Measurements from ENCODE around the gene ATP2B1. TPM values are rescaled to one million over a fixed set of nuclear protein-coding genes. Genes with fewer than 3 reads are reported as not detected.

Gene ATP2B1
- total RNA-seq, 1 experiment from 2014 or later: 221 TPM

- Mint-ChIP-seq H3K4me3 (ENCODE audit: unreplicated experiment) (peak overlapping the region; percentile 94), H3K4me1 (ENCODE audit: insufficient read depth, unreplicated experiment) (peaks cover 13% of the 10 kb centered on the region), H3K9me3 (ENCODE audit: unreplicated experiment) (peaks cover 6% of the 10 kb centered on the region), H3K27ac (ENCODE audit: low read depth, unreplicated experiment) (peak overlapping the region; percentile 95), H3K36me3 (ENCODE audit: insufficient read depth, unreplicated experiment) (no peaks in the 10 kb centered on the region), H3K27me3 (ENCODE audit: insufficient read depth, unreplicated experiment) (no peaks in the 10 kb centered on the region)
- intact Hi-C loops (cut with micrococcal nuclease): loop anchor here (1.0 to 5.0 kb wide), 11 partner anchors 23 to 1231 kb away; no protein-coding TSS in a partner anchor
- CTCF ChIA-PET: interaction anchor here (0.6 to 0.7 kb wide), 2 partner anchors 130 to 224 kb away, joined by 3 read pairs; no protein-coding TSS in a partner anchor
- BruUV-seq (replicated peaks): TSS peak; percentile 65
- POLR2A ChIA-PET: interaction anchor here (0.7 to 7.3 kb wide), 35 partner anchors 9 to 1196 kb away, joined by 3 to 136 read pairs (median 6); partner anchors contain the start of gene GALNT4
- TF ChIP-seq, protein P1, sequence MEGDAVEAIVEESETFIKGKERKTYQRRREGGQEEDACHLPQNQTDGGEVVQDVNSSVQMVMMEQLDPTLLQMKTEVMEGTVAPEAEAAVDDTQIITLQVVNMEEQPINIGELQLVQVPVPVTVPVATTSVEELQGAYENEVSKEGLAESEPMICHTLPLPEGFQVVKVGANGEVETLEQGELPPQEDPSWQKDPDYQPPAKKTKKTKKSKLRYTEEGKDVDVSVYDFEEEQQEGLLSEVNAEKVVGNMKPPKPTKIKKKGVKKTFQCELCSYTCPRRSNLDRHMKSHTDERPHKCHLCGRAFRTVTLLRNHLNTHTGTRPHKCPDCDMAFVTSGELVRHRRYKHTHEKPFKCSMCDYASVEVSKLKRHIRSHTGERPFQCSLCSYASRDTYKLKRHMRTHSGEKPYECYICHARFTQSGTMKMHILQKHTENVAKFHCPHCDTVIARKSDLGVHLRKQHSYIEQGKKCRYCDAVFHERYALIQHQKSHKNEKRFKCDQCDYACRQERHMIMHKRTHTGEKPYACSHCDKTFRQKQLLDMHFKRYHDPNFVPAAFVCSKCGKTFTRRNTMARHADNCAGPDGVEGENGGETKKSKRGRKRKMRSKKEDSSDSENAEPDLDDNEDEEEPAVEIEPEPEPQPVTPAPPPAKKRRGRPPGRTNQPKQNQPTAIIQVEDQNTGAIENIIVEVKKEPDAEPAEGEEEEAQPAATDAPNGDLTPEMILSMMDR (IDR thresholded peaks at IDR 0.05; ENCODE audit: unreplicated experiment): no peak
- DNase-seq (ENCODE audit: unreplicated experiment): no peak
Measured at GRCh38 chr12:89709995-89710872, 1.6 kb upstream of the ATP2B1 start.

- Mint-ChIP-seq H3K4me3 (ENCODE audit: unreplicated experiment) (peak overlapping the region; percentile 94), H3K4me1 (ENCODE audit: insufficient read depth, unreplicated experiment) (peaks cover 22% of the 10 kb centered on the region), H3K36me3 (ENCODE audit: insufficient read depth, unreplicated experiment) (no peaks in the 10 kb centered on the region), H3K27ac (ENCODE audit: low read depth, unreplicated experiment) (peak overlapping the region; percentile 95), H3K9me3 (ENCODE audit: unreplicated experiment) (no peaks in the 10 kb centered on the region), H3K27me3 (ENCODE audit: insufficient read depth, unreplicated experiment) (no peaks in the 10 kb centered on the region)
- CTCF ChIA-PET: interaction anchor here (0.9 to 6.9 kb wide), 8 partner anchors 12 to 393 kb away, joined by 3 to 31 read pairs (median 4); no protein-coding TSS in a partner anchor
- POLR2A ChIA-PET: interaction anchor here (0.6 to 7.3 kb wide), 65 partner anchors 9 to 1231 kb away, joined by 3 to 136 read pairs (median 5); partner anchors contain the start of gene GALNT4
- BruUV-seq (replicated peaks): no TSS peak
- DNase-seq (ENCODE audit: unreplicated experiment): peak; percentile 97
- intact Hi-C loops (cut with micrococcal nuclease): loop anchor here (1.0 to 5.0 kb wide), 11 partner anchors 24 to 1232 kb away; no protein-coding TSS in a partner anchor
- TF ChIP-seq, protein P1 (IDR thresholded peaks at IDR 0.05; ENCODE audit: unreplicated experiment): no peak
Measured at GRCh38 chr12:89709157-89709994, 738 bp upstream of the ATP2B1 start.

DNA sequence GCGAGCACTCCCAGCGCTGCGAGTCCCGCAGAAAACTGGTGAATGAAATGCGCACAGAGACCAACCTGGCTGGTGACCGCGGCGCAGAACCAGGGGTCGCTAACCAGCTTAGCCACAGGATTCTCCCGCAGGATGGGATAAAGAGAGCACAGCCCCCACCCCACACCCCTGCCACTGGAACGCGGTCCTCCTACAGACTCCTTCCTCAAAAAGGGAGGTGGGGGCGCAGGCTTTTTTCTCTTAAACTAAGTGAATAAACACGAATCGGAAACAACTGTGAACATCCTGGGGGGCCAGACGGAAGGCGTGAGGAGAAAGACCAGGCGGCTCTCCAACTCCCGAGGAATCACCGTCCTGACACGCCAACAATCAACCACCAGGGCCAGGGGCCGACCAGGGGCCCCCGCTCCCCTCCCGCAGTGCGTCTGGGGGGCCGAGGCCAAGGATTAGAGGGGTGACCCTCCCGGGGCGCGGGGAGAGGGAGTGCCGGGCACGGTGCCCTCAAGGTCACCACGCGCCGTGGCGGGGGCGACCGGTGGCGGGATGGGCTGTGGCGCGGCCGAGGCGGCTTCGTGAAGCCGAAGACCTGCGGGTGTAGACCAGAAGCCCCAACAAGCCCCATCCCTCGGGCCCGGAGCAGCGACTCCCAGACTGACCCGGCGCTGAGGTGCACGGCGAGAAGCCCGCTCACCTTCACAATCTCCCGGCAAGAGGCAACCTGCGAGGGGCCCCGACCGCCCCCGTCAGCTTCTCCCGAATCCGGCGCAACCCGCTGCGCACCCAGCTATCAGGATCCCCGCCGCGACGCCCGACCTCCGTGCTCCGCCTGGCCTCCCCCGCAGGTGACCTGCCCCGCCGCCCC is 704 bp downstream of the ATP2B1 start:
- peaks cover 29% of the 10 kb centered on the region for H3K4me1 Mint-ChIP-seq (ENCODE audit: insufficient read depth, unreplicated experiment)
- H3K9me3 Mint-ChIP-seq (ENCODE audit: unreplicated experiment): no peaks in the 10 kb centered on the region
- CTCF ChIA-PET: interaction anchor here (0.6 to 6.9 kb wide), 11 partner anchors 54 to 394 kb away, joined by 3 to 31 read pairs (median 4); no protein-coding TSS in a partner anchor
- BruUV-seq (replicated peaks): no TSS peak
- intact Hi-C loops (cut with micrococcal nuclease): loop anchor here (2.0 to 5.0 kb wide), 4 partner anchors 304 to 1199 kb away; no protein-coding TSS in a partner anchor
- H3K27me3 Mint-ChIP-seq (ENCODE audit: insufficient read depth, unreplicated experiment): no peaks in the 10 kb centered on the region
- H3K4me3 Mint-ChIP-seq (ENCODE audit: unreplicated experiment): peak overlapping the region; percentile 94
- POLR2A ChIA-PET: interaction anchor here (0.6 to 7.3 kb wide), 31 partner anchors 13 to 1331 kb away, joined by 3 to 136 read pairs (median 7); partner anchors contain the start of genes DUSP6 and GALNT4
- no peaks in the 10 kb centered on the region for H3K36me3 Mint-ChIP-seq (ENCODE audit: insufficient read depth, unreplicated experiment)
- TF ChIP-seq, protein P1 (IDR thresholded peaks at IDR 0.05; ENCODE audit: unreplicated experiment): peak; percentile 1
- peak overlapping the region; percentile 96 for H3K27ac Mint-ChIP-seq (ENCODE audit: low read depth, unreplicated experiment)
- DNase-seq (ENCODE audit: unreplicated experiment): peak; percentile 29
